Measurements from ENCODE around the gene SMARCC1. TPM values are rescaled to one million over a fixed set of nuclear protein-coding genes. Genes with fewer than 3 reads are reported as not detected.

The SMARCC1 gene
- total RNA-seq, 1 experiment from 2014 or later = 38.7 TPM

GRCh38 chr3:47588587-47588986, 193.1 kb downstream of the SMARCC1 start:
- DNase-seq (ENCODE audit: low read depth) = no peak

- no peak for DNase-seq (ENCODE audit: low read depth)
Observed at GRCh38 chr3:47588053-47588452, 193.6 kb downstream of the SMARCC1 start.

GRCh38 chr3:47586746-47587145, 194.9 kb downstream of the SMARCC1 start:
- no peak for DNase-seq (ENCODE audit: low read depth)

- DNase-seq (ENCODE audit: low read depth) = no peak
Observed at GRCh38 chr3:47583320-47584075, 198.2 kb downstream of the SMARCC1 start.

- no peak for DNase-seq (ENCODE audit: low read depth)
Observed at GRCh38 chr3:47581835-47582234, 199.9 kb downstream of the SMARCC1 start.

- no peak for DNase-seq (ENCODE audit: low read depth)
Observed at GRCh38 chr3:47581422-47581821, 200.3 kb downstream of the SMARCC1 start.

GRCh38 chr3:47580481-47580880, 201.2 kb downstream of the SMARCC1 start:
- DNase-seq (ENCODE audit: low read depth) = no peak

- DNase-seq (ENCODE audit: low read depth) = no peak
Observed at GRCh38 chr3:47579875-47580274, 201.8 kb downstream of the SMARCC1 start.

- no peak for DNase-seq (ENCODE audit: low read depth)
Observed at GRCh38 chr3:47578691-47579632, 202.7 kb downstream of the SMARCC1 start, which contains the start of gene CSPG5. TSS of gene CSPG5 (minus strand) at chr3:47578865. CDS start at chr3:47578693, 172 bp downstream.

- peak; percentile 27 for DNase-seq (ENCODE audit: low read depth)
Observed at GRCh38 chr3:47578119-47578632, 203.5 kb downstream of the SMARCC1 start.

GRCh38 chr3:47577583-47578118, 204.0 kb downstream of the SMARCC1 start:
- DNase-seq (ENCODE audit: low read depth) = peak; percentile 15

- no peak for DNase-seq (ENCODE audit: low read depth)
Observed at GRCh38 chr3:47573190-47574172, 208.2 kb downstream of the SMARCC1 start.

GRCh38 chr3:47571391-47572175, 210.1 kb downstream of the SMARCC1 start:
- DNase-seq (ENCODE audit: low read depth) = peak; percentile 28

GRCh38 chr3:47568901-47569300, 212.8 kb downstream of the SMARCC1 start:
- no peak for DNase-seq (ENCODE audit: low read depth)

GRCh38 chr3:47567149-47567548, 214.5 kb downstream of the SMARCC1 start:
- DNase-seq (ENCODE audit: low read depth) = no peak

- DNase-seq (ENCODE audit: low read depth) = no peak
Observed at GRCh38 chr3:47566667-47567066, 215.0 kb downstream of the SMARCC1 start.

GRCh38 chr3:47565734-47566550, 215.8 kb downstream of the SMARCC1 start:
- DNase-seq (ENCODE audit: low read depth) = no peak

GRCh38 chr3:47556351-47556750, 225.3 kb downstream of the SMARCC1 start:
- no peak for DNase-seq (ENCODE audit: low read depth)

GRCh38 chr3:47554335-47554734, 227.4 kb downstream of the SMARCC1 start:
- no peak for DNase-seq (ENCODE audit: low read depth)

All from RPMI7951 (cell line).